Measurements from ENCODE around the gene MPPED1.

The MPPED1 gene

GRCh38 chr22:43411869-43412807 is at the start of gene MPPED1:
MPPED1 (plus strand) TSS chr22:43412014; CDS start chr22:43424986, 12,972 bp downstream.
- no peak for DNase-seq (ENCODE audit: extremely low read depth, low read depth)
- TF ChIP-seq, protein P1, sequence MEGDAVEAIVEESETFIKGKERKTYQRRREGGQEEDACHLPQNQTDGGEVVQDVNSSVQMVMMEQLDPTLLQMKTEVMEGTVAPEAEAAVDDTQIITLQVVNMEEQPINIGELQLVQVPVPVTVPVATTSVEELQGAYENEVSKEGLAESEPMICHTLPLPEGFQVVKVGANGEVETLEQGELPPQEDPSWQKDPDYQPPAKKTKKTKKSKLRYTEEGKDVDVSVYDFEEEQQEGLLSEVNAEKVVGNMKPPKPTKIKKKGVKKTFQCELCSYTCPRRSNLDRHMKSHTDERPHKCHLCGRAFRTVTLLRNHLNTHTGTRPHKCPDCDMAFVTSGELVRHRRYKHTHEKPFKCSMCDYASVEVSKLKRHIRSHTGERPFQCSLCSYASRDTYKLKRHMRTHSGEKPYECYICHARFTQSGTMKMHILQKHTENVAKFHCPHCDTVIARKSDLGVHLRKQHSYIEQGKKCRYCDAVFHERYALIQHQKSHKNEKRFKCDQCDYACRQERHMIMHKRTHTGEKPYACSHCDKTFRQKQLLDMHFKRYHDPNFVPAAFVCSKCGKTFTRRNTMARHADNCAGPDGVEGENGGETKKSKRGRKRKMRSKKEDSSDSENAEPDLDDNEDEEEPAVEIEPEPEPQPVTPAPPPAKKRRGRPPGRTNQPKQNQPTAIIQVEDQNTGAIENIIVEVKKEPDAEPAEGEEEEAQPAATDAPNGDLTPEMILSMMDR (IDR thresholded peaks at IDR 0.05; ENCODE audit: low read depth, low read length, missing control alignments) = no peak
- H3K4me3 ChIP-seq (replicated peaks; ENCODE audit: low read depth, low read length) = no peak within 1 kb of the TSS

DNA sequence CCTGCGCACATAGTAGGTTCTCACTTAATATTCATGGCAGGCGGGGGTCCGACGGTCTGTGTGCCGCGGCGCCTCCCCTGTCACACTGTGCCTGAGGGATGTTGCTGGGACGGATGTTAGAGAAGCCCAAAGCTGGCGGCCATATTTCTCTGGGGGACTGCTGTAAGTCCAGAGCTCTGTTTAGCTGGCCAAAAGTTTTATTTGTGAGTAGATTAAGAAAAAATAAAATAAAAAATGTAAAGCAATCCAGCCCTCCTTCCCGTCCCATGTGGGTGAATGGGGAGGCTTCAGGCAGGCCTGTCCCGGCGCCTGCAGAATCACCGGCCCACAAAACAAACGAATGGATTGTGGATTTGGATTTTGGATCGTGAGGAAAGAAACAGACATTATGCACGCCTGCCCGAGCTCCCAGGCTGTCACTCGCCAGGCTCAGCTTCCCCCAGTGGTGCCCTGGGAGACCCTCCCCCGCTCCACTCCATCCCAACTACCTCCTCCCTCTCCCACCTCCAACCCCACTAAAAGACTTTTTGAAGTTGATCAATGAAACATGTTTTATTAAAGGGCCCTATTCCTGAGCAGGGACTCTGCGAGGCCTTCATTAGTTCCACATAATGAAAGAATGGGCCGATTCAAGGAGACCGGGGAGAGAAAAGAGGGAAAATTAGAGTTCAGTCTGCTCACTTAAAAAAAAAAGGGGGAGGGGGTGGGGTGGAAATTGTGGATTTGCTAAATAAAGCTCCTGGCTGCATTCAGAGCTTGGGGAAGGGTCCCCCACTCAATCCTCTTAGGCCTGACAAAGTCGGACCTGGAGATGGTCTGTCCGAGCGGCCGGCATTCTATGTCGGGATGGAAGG is 48.3 kb upstream of the MPPED1 start:
- TF ChIP-seq, protein P1 (IDR thresholded peaks at IDR 0.05; ENCODE audit: low read depth, low read length, missing control alignments) = no peak
- no peak overlapping the region for H3K4me3 ChIP-seq (replicated peaks; ENCODE audit: low read depth, low read length)
- DNase-seq (ENCODE audit: extremely low read depth, low read depth) = no peak

DNA sequence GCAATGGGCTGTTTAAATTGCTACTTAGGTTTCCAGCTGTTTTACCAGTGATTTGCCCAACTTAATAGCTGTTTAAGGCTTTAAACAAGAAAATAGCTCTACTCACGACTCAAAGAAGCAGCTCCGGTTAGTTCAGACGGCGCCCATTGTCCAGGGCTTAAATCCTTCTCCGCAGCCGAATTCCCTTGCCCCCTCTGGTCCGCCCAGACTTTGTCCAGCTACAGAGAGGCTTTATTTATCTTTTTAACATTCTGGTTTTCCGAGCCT is 47.7 kb upstream of the MPPED1 start:
- no peak overlapping the region for H3K4me3 ChIP-seq (replicated peaks; ENCODE audit: low read depth, low read length)
- DNase-seq (ENCODE audit: extremely low read depth, low read depth) = no peak
- TF ChIP-seq, protein P1 (IDR thresholded peaks at IDR 0.05; ENCODE audit: low read depth, low read length, missing control alignments) = no peak

DNA sequence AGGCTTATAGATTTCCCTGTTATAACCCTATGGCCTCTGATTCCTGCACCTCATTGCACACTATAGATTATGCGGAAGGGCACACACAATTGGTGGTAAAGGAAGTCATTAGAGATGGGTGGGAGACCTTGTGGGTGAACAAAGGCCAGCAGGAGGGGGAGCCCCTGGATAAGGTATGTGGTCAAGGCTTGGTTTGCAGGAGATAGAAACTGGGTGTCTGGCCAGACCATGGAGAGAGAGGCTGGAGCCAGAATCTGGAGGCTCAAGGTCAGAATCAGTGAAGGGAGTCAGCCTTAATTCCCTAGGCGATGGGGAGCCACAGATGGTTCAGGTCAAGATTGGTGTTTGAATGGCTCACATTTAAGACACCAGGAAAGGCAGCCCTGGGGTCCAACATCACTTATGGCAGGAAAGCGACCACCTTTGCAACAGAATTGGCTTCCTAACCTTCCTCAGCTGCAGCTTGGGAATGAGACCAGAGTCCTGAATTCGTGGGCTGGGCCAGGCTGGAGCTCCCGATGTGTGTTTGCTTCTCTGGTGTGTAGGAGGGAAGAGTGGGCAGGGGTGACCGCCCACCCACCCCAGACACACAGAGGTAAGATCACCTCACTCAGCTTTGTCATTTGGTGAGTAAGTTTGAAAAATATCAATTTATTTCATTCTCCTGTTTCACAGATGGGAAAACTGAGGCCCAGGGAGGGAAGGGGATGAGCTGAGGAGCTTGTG is 45.9 kb upstream of the MPPED1 start:
- TF ChIP-seq, protein P1 (IDR thresholded peaks at IDR 0.05; ENCODE audit: low read depth, low read length, missing control alignments) = no peak
- DNase-seq (ENCODE audit: extremely low read depth, low read depth) = no peak
- no peak overlapping the region for H3K4me3 ChIP-seq (replicated peaks; ENCODE audit: low read depth, low read length)

GRCh38 chr22:43370036-43370435 is 41.8 kb upstream of the MPPED1 start:
- TF ChIP-seq, protein P1 (IDR thresholded peaks at IDR 0.05; ENCODE audit: low read depth, low read length, missing control alignments) = no peak
- H3K4me3 ChIP-seq (replicated peaks; ENCODE audit: low read depth, low read length) = no peak overlapping the region
- no peak for DNase-seq (ENCODE audit: extremely low read depth, low read depth)

GRCh38 chr22:43375951-43376455 is 35.8 kb upstream of the MPPED1 start:
- TF ChIP-seq, protein P1 (IDR thresholded peaks at IDR 0.05; ENCODE audit: low read depth, low read length, missing control alignments) = no peak
- no peak overlapping the region for H3K4me3 ChIP-seq (replicated peaks; ENCODE audit: low read depth, low read length)
- DNase-seq (ENCODE audit: extremely low read depth, low read depth) = no peak

Data from HFF-Myc (cell line).